Measurements from ENCODE around the gene NEBL. TPM values are rescaled to one million over a fixed set of nuclear protein-coding genes. Genes with fewer than 3 reads are reported as not detected.

The NEBL gene
- total RNA-seq, 1 donor from 2014 or later, result 55.2 TPM

DNA sequence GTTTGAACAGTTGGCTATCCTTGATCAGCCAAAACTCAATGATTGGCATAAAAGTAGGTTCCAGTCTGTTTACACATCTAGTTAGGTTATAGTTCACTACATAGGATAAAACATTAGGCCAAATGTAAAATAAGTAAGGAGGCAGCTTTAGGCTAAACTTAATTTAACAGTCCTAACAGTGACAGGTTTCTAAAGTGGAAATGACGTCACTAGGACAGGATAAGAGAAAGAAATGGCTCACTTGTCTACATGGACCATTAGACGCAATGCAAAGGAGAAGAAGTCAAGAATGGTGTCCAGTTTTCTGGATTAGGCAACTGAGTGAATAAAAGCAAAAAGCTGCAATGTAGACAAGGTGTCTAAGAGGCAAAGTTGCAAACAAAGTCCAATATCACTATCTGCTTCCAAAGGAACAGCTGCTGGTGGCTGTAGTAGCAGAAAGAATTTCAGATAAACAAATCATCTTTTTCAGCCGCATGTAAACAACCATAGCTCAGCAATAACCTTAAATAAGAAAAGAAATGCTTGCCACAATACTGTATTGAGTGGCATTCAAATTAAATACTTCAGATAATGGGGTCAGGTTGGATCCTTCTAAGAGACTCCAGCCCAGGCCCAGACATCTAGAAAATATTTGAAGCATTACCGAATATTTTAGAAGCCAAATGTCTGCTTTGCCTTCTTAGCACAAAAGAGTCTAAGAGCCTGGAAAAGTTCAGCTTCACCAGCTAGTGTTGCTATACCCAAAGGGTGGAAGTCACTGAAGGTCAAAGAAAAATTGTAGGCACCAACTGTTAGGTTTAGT is 154.2 kb downstream of the NEBL start:
- DNase-seq (ENCODE audit: extremely low spot score in 2 of 2), result no peak
- Histone ChIP-seq H3K36me3 (no peaks in the 10 kb centered on the region), H3K4me1 (no peaks in the 10 kb centered on the region), H3K27me3 (no peaks in the 10 kb centered on the region), H3K27ac (no peak overlapping the region), H3K4me3 (no peak overlapping the region), H3K9me3 (no peaks in the 10 kb centered on the region)
- intact Hi-C loops (cut with DNase I), result no loop called here
- TF ChIP-seq POLR2A (IDR thresholded peaks at IDR 0.05) (no peak), POLR2AphosphoS5 (IDR thresholded peaks at IDR 0.05; ENCODE audit: insufficient read depth in 1 of 2, low read depth in 1 of 2) (no peak)
- TF ChIP-seq, protein P1, sequence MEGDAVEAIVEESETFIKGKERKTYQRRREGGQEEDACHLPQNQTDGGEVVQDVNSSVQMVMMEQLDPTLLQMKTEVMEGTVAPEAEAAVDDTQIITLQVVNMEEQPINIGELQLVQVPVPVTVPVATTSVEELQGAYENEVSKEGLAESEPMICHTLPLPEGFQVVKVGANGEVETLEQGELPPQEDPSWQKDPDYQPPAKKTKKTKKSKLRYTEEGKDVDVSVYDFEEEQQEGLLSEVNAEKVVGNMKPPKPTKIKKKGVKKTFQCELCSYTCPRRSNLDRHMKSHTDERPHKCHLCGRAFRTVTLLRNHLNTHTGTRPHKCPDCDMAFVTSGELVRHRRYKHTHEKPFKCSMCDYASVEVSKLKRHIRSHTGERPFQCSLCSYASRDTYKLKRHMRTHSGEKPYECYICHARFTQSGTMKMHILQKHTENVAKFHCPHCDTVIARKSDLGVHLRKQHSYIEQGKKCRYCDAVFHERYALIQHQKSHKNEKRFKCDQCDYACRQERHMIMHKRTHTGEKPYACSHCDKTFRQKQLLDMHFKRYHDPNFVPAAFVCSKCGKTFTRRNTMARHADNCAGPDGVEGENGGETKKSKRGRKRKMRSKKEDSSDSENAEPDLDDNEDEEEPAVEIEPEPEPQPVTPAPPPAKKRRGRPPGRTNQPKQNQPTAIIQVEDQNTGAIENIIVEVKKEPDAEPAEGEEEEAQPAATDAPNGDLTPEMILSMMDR (IDR thresholded peaks at IDR 0.05), result no peak

DNA sequence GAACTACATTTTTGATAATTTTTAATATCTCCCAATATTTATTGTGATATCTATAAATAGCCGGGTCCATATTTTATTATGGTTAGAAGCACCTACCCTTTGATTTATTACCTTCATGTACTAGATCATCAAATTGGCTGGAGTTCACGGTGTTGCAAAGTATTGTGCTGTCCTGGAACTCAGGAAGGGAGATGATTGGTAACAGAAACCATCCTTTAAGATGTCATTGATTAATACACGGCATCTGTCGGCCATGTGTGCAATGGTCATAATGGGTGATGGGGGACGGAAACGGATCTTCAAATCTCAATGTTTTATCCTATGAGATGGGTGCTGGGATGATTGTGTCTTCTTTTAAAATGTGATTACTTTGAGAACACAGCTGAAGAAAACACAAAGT is 157.0 kb downstream of the NEBL start:
- H3K27me3 ChIP-seq, result no peaks in the 10 kb centered on the region
- no peaks in the 10 kb centered on the region for H3K4me1 ChIP-seq
- H3K27ac ChIP-seq, result no peak overlapping the region
- H3K9me3 ChIP-seq, result no peaks in the 10 kb centered on the region
- no peak for DNase-seq (ENCODE audit: extremely low spot score in 2 of 2)
- H3K4me3 ChIP-seq, result no peak overlapping the region
- intact Hi-C loops (cut with DNase I), result no loop called here
- TF ChIP-seq POLR2A (IDR thresholded peaks at IDR 0.05) (no peak), POLR2AphosphoS5 (IDR thresholded peaks at IDR 0.05; ENCODE audit: insufficient read depth in 1 of 2, low read depth in 1 of 2) (no peak)
- TF ChIP-seq, protein P1 (IDR thresholded peaks at IDR 0.05), result no peak
- no peaks in the 10 kb centered on the region for H3K36me3 ChIP-seq

DNA sequence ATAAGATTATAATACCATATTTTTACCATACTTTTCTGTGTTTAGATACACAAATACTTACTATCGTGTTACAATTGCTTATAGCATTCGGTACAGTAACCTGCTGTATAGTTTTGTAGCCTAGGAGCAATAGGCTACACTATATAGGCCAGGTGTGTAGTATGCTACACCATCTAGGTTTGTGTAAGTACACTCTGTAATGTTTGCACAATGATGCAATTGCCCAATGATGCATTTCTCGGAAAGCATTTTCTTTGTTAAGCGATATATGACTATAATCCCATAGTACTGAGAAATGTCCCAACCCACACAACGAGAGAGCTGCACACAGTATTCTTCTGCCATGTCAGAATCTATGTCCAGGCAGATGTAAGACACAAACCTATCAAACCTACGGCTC is 160.0 kb downstream of the NEBL start:
- intact Hi-C loops (cut with DNase I), result no loop called here
- TF ChIP-seq, protein P1 (IDR thresholded peaks at IDR 0.05), result no peak
- no peak for TF ChIP-seq POLR2AphosphoS5 (IDR thresholded peaks at IDR 0.05; ENCODE audit: insufficient read depth in 1 of 2, low read depth in 1 of 2)
- TF ChIP-seq POLR2A (IDR thresholded peaks at IDR 0.05), result no peak

More for the DNA sequence above, 160.0 kb downstream of the NEBL start:
- H3K27me3 ChIP-seq, result no peaks in the 10 kb centered on the region
- no peak overlapping the region for H3K27ac ChIP-seq
- no peak for DNase-seq (ENCODE audit: extremely low spot score in 2 of 2)
- no peaks in the 10 kb centered on the region for H3K4me1 ChIP-seq
- H3K9me3 ChIP-seq, result no peaks in the 10 kb centered on the region
- no peaks in the 10 kb centered on the region for H3K36me3 ChIP-seq
- no peak overlapping the region for H3K4me3 ChIP-seq

Small RNA genes lying within 50 kb of the gene (small RNA-seq; reads per million reads assigned to genes)
- not detected for gene AL157398.1
- not detected for gene MTND1P21

All from vagina (tissue), 2 donors.